Measurements from ENCODE around the gene FBLN1. TPM values are rescaled to one million over a fixed set of nuclear protein-coding genes. Genes with fewer than 3 reads are reported as not detected.

FBLN1 gene
- total and polyA plus RNA-seq, 2 of the 8 experiments (the other 6 are each of a cell fraction or from before 2014, with no cell fraction given): 159 to 168 TPM

DNA sequence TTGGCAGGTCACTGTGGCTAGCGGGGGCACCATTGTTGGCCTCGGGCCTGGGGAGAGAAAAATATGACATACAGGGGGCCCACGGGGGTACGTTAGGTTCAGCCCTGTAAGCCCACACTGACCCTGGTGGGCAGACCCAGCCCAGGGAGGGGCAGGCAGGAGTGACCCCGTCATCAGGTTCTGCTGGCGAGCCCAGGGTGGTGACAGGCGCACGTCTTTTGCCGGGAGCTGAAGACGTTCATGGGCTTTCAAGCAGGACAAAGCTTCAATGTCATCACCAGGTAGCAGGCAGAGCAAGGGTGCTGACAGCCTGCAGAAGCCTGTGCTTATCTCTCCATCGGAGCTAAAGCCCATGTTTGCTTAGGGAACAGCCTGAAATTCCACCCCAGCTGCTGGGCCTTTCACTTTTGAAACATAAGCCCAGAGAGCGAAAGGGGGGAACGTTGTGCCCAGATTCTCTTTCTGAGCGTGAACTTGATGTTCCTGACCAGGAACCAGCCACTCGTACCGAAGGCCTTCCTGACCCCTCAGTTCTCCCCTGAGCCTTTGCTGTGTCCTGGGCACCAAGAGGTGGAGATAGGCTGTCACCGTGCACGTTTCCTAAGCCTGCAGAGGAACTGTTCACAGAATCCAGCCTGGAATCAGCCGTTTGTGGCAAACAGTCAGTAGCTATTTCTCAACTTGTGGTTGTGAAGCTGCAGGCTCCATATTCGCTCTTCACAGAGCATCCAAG, 94.9 kb downstream of the FBLN1 start:
- no peak overlapping the region for H3K4me3 ChIP-seq (ENCODE audit: extremely low read depth in 1 of 4, insufficient read depth in 2 of 4, low read depth in 3 of 4, low read length in 4 of 4)
- no peak overlapping the region for H3K4me2 ChIP-seq (ENCODE audit: insufficient read depth in 1 of 2, low read depth in 2 of 2, low read length in 2 of 2)
- H3K18ac ChIP-seq (ENCODE audit: extremely low read depth, low read length): no peak overlapping the region
- no peak overlapping the region for H4K8ac ChIP-seq (ENCODE audit: extremely low read depth, insufficient read depth, low read length)
- no peak overlapping the region for H2BK5ac ChIP-seq (ENCODE audit: low read depth, low read length)
- H2AK5ac ChIP-seq (ENCODE audit: low read depth, low read length): no peak overlapping the region
- no peak overlapping the region for H3K14ac ChIP-seq (ENCODE audit: insufficient read length)
- H2AFZ ChIP-seq (ENCODE audit: low read length): no peak overlapping the region
- H4K91ac ChIP-seq (replicated peaks; ENCODE audit: insufficient read length, low read length): no peak overlapping the region
- H2BK12ac ChIP-seq (ENCODE audit: low read depth, low read length): no peak overlapping the region
- H3K9ac ChIP-seq (replicated peaks in 1 of 4; ENCODE audit: extremely low read depth in 1 of 4, low read depth in 3 of 4, low read length in 3 of 4): no peak overlapping the region
- no peak overlapping the region for H2BK20ac ChIP-seq (ENCODE audit: low read length)
- no peak overlapping the region for H4K5ac ChIP-seq (ENCODE audit: insufficient read length, low read depth, low read length)
- H4K20me1 ChIP-seq (replicated peaks in 1 of 2; ENCODE audit: control insufficient read depth in 1 of 2, insufficient read depth in 2 of 2, low read length in 2 of 2): peaks cover 3% of the 10 kb centered on the region in 2 experiments
- H3K56ac ChIP-seq (replicated peaks; ENCODE audit: insufficient read length, low read depth, low read length): no peak overlapping the region
- H2BK120ac ChIP-seq (replicated peaks; ENCODE audit: low read depth, low read length): no peak overlapping the region
- H3K27ac ChIP-seq (ENCODE audit: low read depth, low read length): no peak overlapping the region
- H3K4ac ChIP-seq (replicated peaks; ENCODE audit: insufficient read length, low read depth, low read length): no peak overlapping the region
- H3K79me2 ChIP-seq (ENCODE audit: control insufficient read depth in 1 of 2, insufficient read depth in 2 of 2, low read length in 2 of 2): no peaks in the 10 kb centered on the region
- no peak for TF ChIP-seq CHD1 (IDR thresholded peaks at IDR 0.05; ENCODE audit: low read depth, low read length)
- no peak for TF ChIP-seq HDAC2 (IDR thresholded peaks at IDR 0.05; ENCODE audit: borderline replicate concordance in 1 of 2, low read depth in 2 of 2, low read length in 2 of 2)
- no peak for TF ChIP-seq SAP30 (IDR thresholded peaks at IDR 0.05; ENCODE audit: insufficient read depth, insufficient replicate concordance, low read length)
- no peak for TF ChIP-seq SIX5 (IDR thresholded peaks at IDR 0.05; ENCODE audit: low read depth, low read length)
- TF ChIP-seq GABPA (IDR thresholded peaks at IDR 0.05; ENCODE audit: borderline replicate concordance, insufficient read depth, low read length): no peak
- TF ChIP-seq BACH1 (IDR thresholded peaks at IDR 0.05; ENCODE audit: low read length): no peak
- peaks cover 4% of the 10 kb centered on the region; the same call in 1 of the 2 replicates for H3K23me2 ChIP-seq (ENCODE audit: low read depth, low read length)
- H3K79me1 ChIP-seq (ENCODE audit: low read depth, low read length): no peaks in the 10 kb centered on the region; the same call in 1 of the 2 replicates
- no peak overlapping the region for H3K23ac ChIP-seq (ENCODE audit: insufficient read length)
- H3K9me3 ChIP-seq (ENCODE audit: insufficient read depth in 2 of 2, low read depth in 1 of 2, low read length in 1 of 2): no peaks in the 10 kb centered on the region
- CTCF ChIA-PET (ENCODE audit: partially characterized antibody): interaction anchor here (0.8 to 2.7 kb wide), 3 partner anchors 19 to 268 kb away, joined by 3 to 6 read pairs (median 4); no protein-coding TSS in a partner anchor
- no peaks in the 10 kb centered on the region for H3K27me3 ChIP-seq (replicated peaks in 1 of 4; ENCODE audit: control insufficient read depth in 3 of 4, extremely low read depth in 1 of 4, insufficient read depth in 3 of 4, low read length in 3 of 4)
- no peak overlapping the region for H2BK15ac ChIP-seq (ENCODE audit: low read length)
- POLR2A ChIA-PET (ENCODE audit: partially characterized antibody): interaction anchor here (0.7 kb wide), 1 partner anchor 37 kb away, joined by 3 read pairs; no protein-coding TSS in a partner anchor
- no peak for FAIRE-seq
- no peak for DNase-seq (ENCODE audit: low read depth in 1 of 2, low spot score in 2 of 2)
- peaks cover 0 to 6% (median 0%) of the 10 kb centered on the region in 4 experiments; a peak in 2 of 7 replicates for H3K4me1 ChIP-seq (replicated peaks in 1 of 4; ENCODE audit: control insufficient read depth in 3 of 4, insufficient read depth in 4 of 4, low read length in 3 of 4)
- H3K36me3 ChIP-seq (ENCODE audit: control insufficient read depth in 2 of 4, insufficient read depth in 4 of 4, low read length in 3 of 4): no peaks in the 10 kb centered on the region
- WGBS, 2 experiments (ENCODE audit: extremely low coverage in 1 of 2, insufficient coverage in 1 of 2, insufficient read length in 1 of 2, insufficient replicate concordance in 2 of 2, low coverage in 1 of 2, low lambda C conversion rate in 2 of 2, missing lambda C conversion rate in 1 of 2): 83% methylated on average over 20 of the region's 20 CpGs; no CpG with 5 or more reads in 1 of the 2 experiments

All from H1 (cell line).